ENCODE data around the gene ACLY.

The ACLY gene

GRCh38 chr17:41825175-41825845 is 93.4 kb downstream of the ACLY start:
- no peak for DNase-seq
- Histone ChIP-seq H3K27me3 (no peaks in the 10 kb centered on the region), H3K4me1 (no peaks in the 10 kb centered on the region), H3K36me3 (peaks cover 51% of the 10 kb centered on the region), H3K4me3 (ENCODE audit: low read depth, low read length) (no peak overlapping the region), H3K9me3 (no peaks in the 10 kb centered on the region)
- no peak for TF ChIP-seq CTCF (IDR thresholded peaks at IDR 0.05; ENCODE audit: low read depth, low read length)

- no peak for TF ChIP-seq CTCF (IDR thresholded peaks at IDR 0.05; ENCODE audit: low read depth, low read length)
- DNase-seq = no peak
- Histone ChIP-seq H3K4me1 (no peaks in the 10 kb centered on the region), H3K36me3 (peaks cover 51% of the 10 kb centered on the region), H3K9me3 (no peaks in the 10 kb centered on the region), H3K4me3 (ENCODE audit: low read depth, low read length) (no peak overlapping the region), H3K27me3 (no peaks in the 10 kb centered on the region)
These were observed 94.7 kb downstream of the ACLY start for GRCh38 chr17:41824086-41824485.

- TF ChIP-seq CTCF (IDR thresholded peaks at IDR 0.05; ENCODE audit: low read depth, low read length) = no peak
- Histone ChIP-seq H3K27me3 (no peaks in the 10 kb centered on the region), H3K9me3 (no peaks in the 10 kb centered on the region), H3K36me3 (peaks cover 47% of the 10 kb centered on the region), H3K4me3 (ENCODE audit: low read depth, low read length) (no peak overlapping the region), H3K4me1 (no peaks in the 10 kb centered on the region)
- DNase-seq = no peak
These were observed 95.2 kb downstream of the ACLY start for GRCh38 chr17:41823580-41823979.

- DNase-seq = no peak
- no peaks in the 10 kb centered on the region for H3K27me3 ChIP-seq
- no peak overlapping the region for H3K4me3 ChIP-seq (ENCODE audit: low read depth, low read length)
- H3K9me3 ChIP-seq = no peaks in the 10 kb centered on the region
- no peak for TF ChIP-seq CTCF (IDR thresholded peaks at IDR 0.05; ENCODE audit: low read depth, low read length)
- H3K36me3 ChIP-seq = peaks cover 47% of the 10 kb centered on the region
- H3K4me1 ChIP-seq = no peaks in the 10 kb centered on the region
These were observed 95.6 kb downstream of the ACLY start for GRCh38 chr17:41823141-41823524.

- no peak for DNase-seq
- peaks cover 43% of the 10 kb centered on the region for H3K36me3 ChIP-seq
- no peaks in the 10 kb centered on the region for H3K27me3 ChIP-seq
- no peaks in the 10 kb centered on the region for H3K9me3 ChIP-seq
- no peak for TF ChIP-seq CTCF (IDR thresholded peaks at IDR 0.05; ENCODE audit: low read depth, low read length)
- H3K4me3 ChIP-seq (ENCODE audit: low read depth, low read length) = no peak overlapping the region
- no peaks in the 10 kb centered on the region for H3K4me1 ChIP-seq
These were observed 96.3 kb downstream of the ACLY start for GRCh38 chr17:41822216-41823140.

- Histone ChIP-seq H3K9me3 (no peaks in the 10 kb centered on the region), H3K27me3 (no peaks in the 10 kb centered on the region), H3K36me3 (peaks cover 45% of the 10 kb centered on the region), H3K4me1 (no peaks in the 10 kb centered on the region), H3K4me3 (ENCODE audit: low read depth, low read length) (no peak overlapping the region)
- DNase-seq = no peak
- no peak for TF ChIP-seq CTCF (IDR thresholded peaks at IDR 0.05; ENCODE audit: low read depth, low read length)
These were observed 97.0 kb downstream of the ACLY start for GRCh38 chr17:41821776-41822175.
